ENCODE data around the gene ALG14.

GRCh38 chr1:95049935-95050334 lies 22.8 kb downstream of the ALG14 start:
- TF ChIP-seq CTCF (IDR thresholded peaks at IDR 0.05; ENCODE audit: poor library complexity, severe bottlenecking) (no peak), TAF1 (IDR thresholded peaks at IDR 0.05; ENCODE audit: low read depth) (no peak), EZH2 (IDR thresholded peaks at IDR 0.05; ENCODE audit: borderline replicate concordance, insufficient read depth, low read length, poor library complexity, severe bottlenecking) (no peak), EP300 (conservative IDR thresholded peaks at IDR 0.05; ENCODE audit: poor library complexity, severe bottlenecking) (no peak), RAD21 (conservative IDR thresholded peaks at IDR 0.05) (no peak)

Measured in neural cell (in vitro differentiated cells).